ENCODE data around the gene GLT8D2. TPM values are rescaled to one million over a fixed set of nuclear protein-coding genes. Genes with fewer than 3 reads are reported as not detected.
A peak's percentile ranks its signal among the peaks of the same experiment; 100 is the strongest.
"Not testable (repeated sequence)": the region's sequence is repeated elsewhere in the genome, so short reads cannot be mapped to it uniquely, and the experiment has no call there.

GLT8D2 gene
- total and polyA plus RNA-seq, 4 donors = 1.6 to 36.5 (median 6.1) TPM

DNA sequence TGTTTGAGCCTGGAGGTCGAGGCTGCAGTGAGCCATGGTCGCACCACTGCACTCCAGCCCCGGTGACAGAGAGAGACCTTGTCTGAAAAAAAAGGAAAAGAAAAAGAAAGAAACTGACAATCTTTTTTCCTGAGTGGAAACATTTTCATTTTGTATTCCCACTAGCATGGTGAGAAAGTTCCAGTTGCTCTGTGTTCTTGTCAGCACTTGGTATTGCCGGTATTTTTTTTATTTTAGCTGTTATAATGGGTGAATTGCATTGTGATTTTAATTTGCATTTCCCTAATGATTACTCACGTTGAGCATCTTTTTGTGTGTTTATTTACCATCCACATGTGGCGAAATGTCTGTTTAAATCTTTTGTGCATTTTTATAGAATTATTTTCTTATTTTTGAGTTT, 25.6 kb downstream of the GLT8D2 start:
- DNase-seq (no peak), ATAC-seq (ENCODE audit: insufficient read depth, low FRiP score) (no peak)
- no peaks in the 10 kb centered on the region for H3K36me3 ChIP-seq (ENCODE audit: control insufficient read depth in 4 of 4, insufficient read depth in 4 of 4, low read length in 4 of 4)
- TF ChIP-seq, protein P1, sequence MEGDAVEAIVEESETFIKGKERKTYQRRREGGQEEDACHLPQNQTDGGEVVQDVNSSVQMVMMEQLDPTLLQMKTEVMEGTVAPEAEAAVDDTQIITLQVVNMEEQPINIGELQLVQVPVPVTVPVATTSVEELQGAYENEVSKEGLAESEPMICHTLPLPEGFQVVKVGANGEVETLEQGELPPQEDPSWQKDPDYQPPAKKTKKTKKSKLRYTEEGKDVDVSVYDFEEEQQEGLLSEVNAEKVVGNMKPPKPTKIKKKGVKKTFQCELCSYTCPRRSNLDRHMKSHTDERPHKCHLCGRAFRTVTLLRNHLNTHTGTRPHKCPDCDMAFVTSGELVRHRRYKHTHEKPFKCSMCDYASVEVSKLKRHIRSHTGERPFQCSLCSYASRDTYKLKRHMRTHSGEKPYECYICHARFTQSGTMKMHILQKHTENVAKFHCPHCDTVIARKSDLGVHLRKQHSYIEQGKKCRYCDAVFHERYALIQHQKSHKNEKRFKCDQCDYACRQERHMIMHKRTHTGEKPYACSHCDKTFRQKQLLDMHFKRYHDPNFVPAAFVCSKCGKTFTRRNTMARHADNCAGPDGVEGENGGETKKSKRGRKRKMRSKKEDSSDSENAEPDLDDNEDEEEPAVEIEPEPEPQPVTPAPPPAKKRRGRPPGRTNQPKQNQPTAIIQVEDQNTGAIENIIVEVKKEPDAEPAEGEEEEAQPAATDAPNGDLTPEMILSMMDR (IDR thresholded peaks at IDR 0.05; ENCODE audit: control extremely low read depth, extremely low read depth) = no peak
- H3K9me3 ChIP-seq (ENCODE audit: control insufficient read depth in 4 of 4, insufficient read depth in 3 of 4, low read length in 3 of 4) = no peaks in the 10 kb centered on the region
- H3K27ac ChIP-seq (ENCODE audit: low read depth in 1 of 2, low read length in 1 of 2) = no peak overlapping the region
- no peak overlapping the region for H3K9ac ChIP-seq (ENCODE audit: insufficient read depth in 1 of 2, low read length in 2 of 2)
- no peaks in the 10 kb centered on the region for H3K27me3 ChIP-seq (ENCODE audit: control insufficient read depth in 3 of 3, insufficient read depth in 3 of 3, low read length in 2 of 3)
- peaks cover 2 to 9% (median 5%) of the 10 kb centered on the region in 5 donors for H3K4me1 ChIP-seq (ENCODE audit: control insufficient read depth in 5 of 5, insufficient read depth in 5 of 5, low read length in 5 of 5)
- 93 to 94% methylated on average over 6 of the region's 6 CpGs for WGBS, 2 donors
- H3K4me3 ChIP-seq = no peak overlapping the region

DNA sequence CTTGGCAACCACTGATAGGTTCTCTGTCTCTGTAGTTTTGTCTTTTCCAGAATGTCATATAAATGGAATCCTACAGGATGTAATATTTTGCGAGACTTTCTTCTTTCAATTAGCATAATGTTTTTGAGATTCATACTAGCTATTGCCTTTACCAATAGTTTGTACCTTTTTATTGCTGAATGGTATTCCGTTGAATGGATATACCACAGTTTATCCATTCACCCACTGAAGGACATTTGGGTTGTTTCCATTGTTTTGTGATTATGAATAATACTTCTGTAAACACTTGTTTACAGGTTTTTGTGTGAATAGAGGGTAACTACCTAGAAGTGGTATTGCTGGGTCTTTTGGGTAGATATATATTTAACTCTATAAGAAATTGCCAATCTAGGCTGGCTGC, 26.3 kb downstream of the GLT8D2 start:
- DNase-seq = no peak
- H3K9ac ChIP-seq (ENCODE audit: insufficient read depth in 1 of 2, low read length in 2 of 2) = no peak overlapping the region
- H3K4me3 ChIP-seq = no peak overlapping the region
- TF ChIP-seq, protein P1 (IDR thresholded peaks at IDR 0.05; ENCODE audit: control extremely low read depth, extremely low read depth) = no peak
- no peaks in the 10 kb centered on the region for H3K27me3 ChIP-seq (ENCODE audit: control insufficient read depth in 3 of 3, insufficient read depth in 3 of 3, low read length in 2 of 3)
- H3K27ac ChIP-seq (ENCODE audit: low read depth in 1 of 2, low read length in 1 of 2) = no peak overlapping the region
- no peak for ATAC-seq (ENCODE audit: insufficient read depth, low FRiP score)
- WGBS, 2 donors = 47 to 69% methylated on average over 2 of the region's 2 CpGs
- H3K4me1 ChIP-seq (ENCODE audit: control insufficient read depth in 5 of 5, insufficient read depth in 5 of 5, low read length in 5 of 5) = peaks cover 2 to 9% (median 5%) of the 10 kb centered on the region in 5 donors
- no peaks in the 10 kb centered on the region for H3K9me3 ChIP-seq (ENCODE audit: control insufficient read depth in 4 of 4, insufficient read depth in 3 of 4, low read length in 3 of 4)
- no peaks in the 10 kb centered on the region for H3K36me3 ChIP-seq (ENCODE audit: control insufficient read depth in 4 of 4, insufficient read depth in 4 of 4, low read length in 4 of 4)

DNA sequence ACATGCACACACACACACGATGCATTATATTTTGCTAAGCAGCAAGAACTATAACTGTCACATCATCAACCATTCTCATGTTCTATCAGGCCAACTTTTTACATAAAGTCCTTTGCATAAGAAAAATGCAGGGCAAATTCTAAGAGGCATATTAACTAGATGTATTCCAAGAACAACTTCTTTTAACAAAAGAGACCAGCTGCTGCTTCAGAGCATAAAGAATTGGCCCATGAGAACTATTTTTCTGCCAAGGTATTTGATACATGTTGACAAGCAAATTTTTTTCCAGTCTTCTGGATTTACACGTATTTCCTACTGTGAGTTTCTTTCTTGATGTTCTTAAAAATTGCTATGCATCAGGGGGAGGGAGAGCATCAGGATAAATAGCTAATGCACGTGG, 27.2 kb downstream of the GLT8D2 start:
- H3K27ac ChIP-seq (ENCODE audit: low read depth in 1 of 2, low read length in 1 of 2) = no peak overlapping the region
- peak in 2 of 3 donors; percentile 78 to 86 for DNase-seq
- ATAC-seq (ENCODE audit: insufficient read depth, low FRiP score) = no peak
- H3K4me1 ChIP-seq (ENCODE audit: control insufficient read depth in 5 of 5, insufficient read depth in 5 of 5, low read length in 5 of 5) = peaks cover 2 to 9% (median 5%) of the 10 kb centered on the region in 5 donors
- H3K9ac ChIP-seq (ENCODE audit: insufficient read depth in 1 of 2, low read length in 2 of 2) = no peak overlapping the region
- H3K27me3 ChIP-seq (ENCODE audit: control insufficient read depth in 3 of 3, insufficient read depth in 3 of 3, low read length in 2 of 3) = no peaks in the 10 kb centered on the region
- H3K36me3 ChIP-seq (ENCODE audit: control insufficient read depth in 4 of 4, insufficient read depth in 4 of 4, low read length in 4 of 4) = no peaks in the 10 kb centered on the region
- H3K9me3 ChIP-seq (ENCODE audit: control insufficient read depth in 4 of 4, insufficient read depth in 3 of 4, low read length in 3 of 4) = no peaks in the 10 kb centered on the region
- H3K4me3 ChIP-seq = no peak overlapping the region
- TF ChIP-seq, protein P1 (IDR thresholded peaks at IDR 0.05; ENCODE audit: control extremely low read depth, extremely low read depth) = no peak
- 62 to 73% methylated on average over 3 of the region's 3 CpGs for WGBS, 2 donors

DNA sequence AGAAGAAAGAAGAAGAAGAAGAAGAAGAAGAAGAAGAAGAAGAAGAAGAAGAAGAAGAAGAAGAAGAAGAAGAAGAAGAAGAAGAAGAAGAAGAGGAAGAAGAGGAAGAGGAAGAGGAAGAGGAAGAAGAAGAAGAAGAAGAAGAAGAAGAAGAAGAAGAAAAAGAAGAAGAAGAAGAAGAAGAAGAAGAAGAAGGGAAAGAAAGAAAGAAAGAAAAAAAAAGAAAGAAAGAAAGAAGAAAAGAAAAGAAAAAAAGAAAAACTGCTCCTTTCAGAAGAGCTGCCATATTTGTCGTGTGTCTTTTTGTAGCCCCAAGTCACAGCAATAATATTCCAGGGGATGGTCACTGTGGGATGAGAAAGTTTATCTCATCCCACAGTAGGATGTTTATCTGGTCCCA, 28.1 kb downstream of the GLT8D2 start:
- not testable (repeated sequence) for H3K27ac ChIP-seq (ENCODE audit: low read depth in 1 of 2, low read length in 1 of 2); H3K36me3 ChIP-seq (ENCODE audit: control insufficient read depth in 4 of 4, insufficient read depth in 4 of 4, low read length in 4 of 4); ATAC-seq (ENCODE audit: insufficient read depth, low FRiP score); H3K4me1 ChIP-seq (ENCODE audit: control insufficient read depth in 5 of 5, insufficient read depth in 5 of 5, low read length in 5 of 5); H3K27me3 ChIP-seq (ENCODE audit: control insufficient read depth in 3 of 3, insufficient read depth in 3 of 3, low read length in 2 of 3); H3K9me3 ChIP-seq (ENCODE audit: control insufficient read depth in 4 of 4, insufficient read depth in 3 of 4, low read length in 3 of 4); H3K9ac ChIP-seq (ENCODE audit: insufficient read depth in 1 of 2, low read length in 2 of 2); H3K4me3 ChIP-seq; DNase-seq
- 80 to 91% methylated on average over 1 of the region's 1 CpG for WGBS, 2 donors

Data from lung (tissue), 12 donors.